ENCODE measurements around the gene BEND4.
"Not testable (repeated sequence)": the region's sequence is repeated elsewhere in the genome, so short reads cannot be mapped to it uniquely, and the experiment has no call there.

Gene BEND4

GRCh38 chr4:42152507-42153504, at the start of gene BEND4:
Gene BEND4, minus strand, starts transcription at chr4:42152655. Its CDS starts 512 bp downstream, at chr4:42152143.
- no peak for FAIRE-seq

GRCh38 chr4:42197341-42197740, 44.9 kb upstream of the BEND4 start:
- FAIRE-seq: no peak

DNA sequence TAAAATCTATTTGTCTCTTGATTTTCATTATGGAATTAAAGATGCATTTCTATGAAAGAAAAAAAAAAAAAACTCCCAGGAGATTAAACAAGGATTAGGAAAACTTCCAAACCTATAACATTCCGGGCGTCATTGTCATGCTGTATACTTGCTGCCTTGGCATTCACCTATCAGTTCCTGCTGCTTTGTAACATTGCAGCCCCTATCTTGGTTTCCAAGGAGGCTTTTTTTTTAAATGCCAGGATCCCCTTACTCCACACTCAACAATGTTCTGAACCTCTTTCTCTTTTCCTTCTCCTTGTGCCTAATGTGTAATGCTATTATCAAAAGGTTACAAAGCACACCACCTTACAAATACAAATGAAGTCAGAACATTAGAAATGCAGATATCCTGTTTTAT, 20.5 kb upstream of the BEND4 start:
- FAIRE-seq: no peak

GRCh38 chr4:42172128-42172790, 19.8 kb upstream of the BEND4 start:
- no peak for FAIRE-seq

- FAIRE-seq: no peak
These were observed 15.3 kb upstream of the BEND4 start for GRCh38 chr4:42167709-42168108.

GRCh38 chr4:42166186-42166585, 13.7 kb upstream of the BEND4 start:
- not testable (repeated sequence) for FAIRE-seq

GRCh38 chr4:42159271-42160001, 7.0 kb upstream of the BEND4 start:
- FAIRE-seq: no peak

GRCh38 chr4:42151568-42152506, 618 bp downstream of the BEND4 start:
- FAIRE-seq: no peak

GRCh38 chr4:42150653-42151567, 1.5 kb downstream of the BEND4 start:
- FAIRE-seq: no peak

GRCh38 chr4:42149004-42149403, 3.5 kb downstream of the BEND4 start:
- no peak for FAIRE-seq

DNA sequence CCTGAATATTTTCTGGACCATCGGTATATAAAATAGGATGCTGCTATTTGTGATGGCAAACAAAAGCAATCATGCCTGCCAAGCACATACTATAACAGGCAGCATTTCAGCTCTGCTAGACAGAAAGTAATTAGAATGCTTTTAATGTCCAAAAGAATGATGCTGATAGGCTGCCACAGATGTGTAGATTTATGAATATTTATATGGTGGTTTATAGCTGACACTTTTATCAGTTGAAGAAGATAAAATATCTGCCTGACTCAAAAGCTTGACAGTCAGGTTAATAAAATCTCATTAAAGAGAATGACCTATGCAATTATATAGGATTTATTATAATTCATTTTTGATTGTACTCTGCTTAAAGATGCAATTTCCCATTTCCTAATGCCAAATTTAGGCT, 4.0 kb downstream of the BEND4 start:
- no peak for FAIRE-seq

- FAIRE-seq: no peak
These were observed 8.4 kb downstream of the BEND4 start for GRCh38 chr4:42144028-42144427.

- no peak for FAIRE-seq
These were observed 9.9 kb downstream of the BEND4 start for GRCh38 chr4:42142591-42142990.

- no peak for FAIRE-seq
These were observed 16.1 kb downstream of the BEND4 start for GRCh38 chr4:42136371-42136770.

DNA sequence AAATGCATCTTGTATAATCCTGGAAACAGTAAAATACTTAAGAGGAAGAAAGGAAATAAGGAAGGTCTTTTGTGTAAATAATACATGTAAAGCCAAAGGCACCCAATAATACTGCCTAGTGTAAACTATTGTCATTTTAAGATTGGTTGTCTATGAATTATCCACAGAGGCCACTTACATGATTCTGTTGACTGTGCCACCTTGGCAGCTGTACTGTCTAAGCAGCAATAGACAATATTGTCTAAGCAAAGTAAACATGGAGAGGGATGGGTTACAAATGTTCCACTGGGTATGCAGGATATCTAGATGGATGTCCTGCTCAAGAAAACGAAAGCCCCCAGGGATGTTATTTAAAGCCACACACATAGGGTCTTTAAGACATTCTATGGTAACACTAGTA, 19.4 kb downstream of the BEND4 start:
- no peak for FAIRE-seq

GRCh38 chr4:42132099-42132498, 20.4 kb downstream of the BEND4 start:
- FAIRE-seq: no peak

- FAIRE-seq: no peak
These were observed 29.3 kb downstream of the BEND4 start for GRCh38 chr4:42123071-42123644.

GRCh38 chr4:42122237-42122636, 30.2 kb downstream of the BEND4 start:
- FAIRE-seq: no peak

DNA sequence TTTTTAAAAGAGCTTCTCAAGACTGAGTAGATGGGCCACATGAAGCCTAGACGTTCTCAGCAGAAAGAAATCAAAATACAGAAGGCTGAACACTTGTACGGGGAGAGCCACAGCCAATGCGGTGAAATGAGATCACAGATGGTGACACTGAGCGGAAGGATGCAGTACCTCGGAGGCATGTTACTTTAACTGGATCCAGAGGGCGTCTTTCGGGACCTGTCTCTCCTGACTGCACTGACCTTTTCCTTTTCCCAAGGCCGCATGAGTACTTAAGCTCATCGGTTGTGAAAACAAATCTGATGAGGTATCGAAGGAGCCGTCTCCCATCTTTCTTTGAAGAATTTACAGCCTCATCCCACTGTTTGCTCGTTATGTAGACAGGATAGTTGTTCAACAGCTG, 32.6 kb downstream of the BEND4 start:
- no peak for FAIRE-seq

DNA sequence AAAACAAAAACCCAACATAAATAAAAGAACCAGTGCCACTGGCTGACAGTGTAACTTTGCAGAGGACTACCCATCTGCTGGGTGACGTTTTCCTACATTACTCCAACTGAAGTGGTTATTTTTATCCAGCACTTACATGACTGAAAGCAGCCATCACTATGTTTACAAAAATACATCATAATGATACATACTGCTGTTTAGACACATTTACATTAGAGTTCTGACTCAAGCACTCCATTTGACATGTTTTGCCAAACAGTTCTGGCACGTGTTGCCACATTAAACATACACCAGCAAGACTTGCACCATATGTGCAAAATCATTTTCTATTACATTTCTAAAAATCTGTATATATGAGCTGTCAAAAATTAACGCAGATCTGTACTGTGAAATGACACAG, 39.6 kb downstream of the BEND4 start:
- no peak for FAIRE-seq

GRCh38 chr4:42104521-42104920, 47.9 kb downstream of the BEND4 start:
- no peak for FAIRE-seq
